Type B pancreatic cell (in vitro differentiated cells): ENCODE results near the gene LHX5. TPM values are rescaled to one million over a fixed set of nuclear protein-coding genes. Genes with fewer than 3 reads are reported as not detected.
"Not testable (repeated sequence)": the region's sequence is repeated elsewhere in the genome, so short reads cannot be mapped to it uniquely, and the experiment has no call there.

Experiments
- DNase-seq: peaks from one replicate; pipeline ENCODE4 v3.0.0; 2021; ENCODE audit warnings: mixed read lengths; ENCODE audit not compliant: unreplicated experiment; ENCODE audit errors: extremely low spot score
- H3K27ac Mint-ChIP-seq: 2 replicates; pipeline ENCODE4 v1.8.0; 2021; ENCODE audit warnings: mild to moderate bottlenecking, mixed read lengths
- H3K27me3 Mint-ChIP-seq: 2 replicates; pipeline ENCODE4 v1.8.0; 2021; ENCODE audit warnings: mixed read lengths
- H3K36me3 Mint-ChIP-seq: 2 replicates; pipeline ENCODE4 v1.8.0; 2021; ENCODE audit warnings: mixed read lengths
- H3K4me1 Mint-ChIP-seq: one replicate; pipeline ENCODE4 v1.8.0; 2021; ENCODE audit warnings: mixed read lengths; ENCODE audit not compliant: unreplicated experiment
- H3K4me3 Mint-ChIP-seq: 2 replicates; pipeline ENCODE4 v1.8.0; 2021; ENCODE audit warnings: mild to moderate bottlenecking, mixed read lengths
- H3K9me3 Mint-ChIP-seq: 2 replicates; pipeline ENCODE4 v1.8.0; 2021; ENCODE audit warnings: mixed read lengths
- CTCF ChIP-seq: fragments of 200-600 bp; sonication (generic); conservative IDR thresholded peaks from 2 replicates; pipeline ENCODE4 v1.5.0; 2021; ENCODE audit warnings: antibody characterized with exemption, mild to moderate bottlenecking
- total RNA-seq: library from RNA; stranded (reverse); gene quantifications from 2 replicates; pipeline ENCODE4 v1.2.1, GENCODE V29; 2021; ENCODE audit warnings: low replicate concordance

LHX5 gene
- total RNA-seq, 1 donor from 2014 or later = 0.12 TPM

DNA sequence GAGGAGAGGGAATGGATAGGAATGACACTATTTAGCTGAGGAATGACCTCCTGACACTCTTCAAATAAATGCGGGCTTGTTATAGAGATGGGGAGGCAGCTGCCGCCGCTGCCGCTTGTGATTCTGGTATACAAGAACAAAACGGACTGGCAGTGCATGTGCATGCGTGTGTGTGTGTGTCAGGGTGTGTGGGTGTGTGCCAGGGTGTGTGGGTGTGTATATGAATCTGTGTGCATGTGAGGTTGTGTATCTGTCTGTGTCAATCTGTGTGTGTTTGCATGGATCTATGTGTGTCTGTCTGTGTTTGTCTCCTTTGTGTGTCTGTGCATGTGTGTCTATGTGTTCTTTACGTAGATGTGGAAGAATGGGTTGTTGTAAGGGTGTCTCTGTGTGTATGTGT is 26.0 kb upstream of the LHX5 start:
- H3K4me3 Mint-ChIP-seq = no peak overlapping the region

DNA sequence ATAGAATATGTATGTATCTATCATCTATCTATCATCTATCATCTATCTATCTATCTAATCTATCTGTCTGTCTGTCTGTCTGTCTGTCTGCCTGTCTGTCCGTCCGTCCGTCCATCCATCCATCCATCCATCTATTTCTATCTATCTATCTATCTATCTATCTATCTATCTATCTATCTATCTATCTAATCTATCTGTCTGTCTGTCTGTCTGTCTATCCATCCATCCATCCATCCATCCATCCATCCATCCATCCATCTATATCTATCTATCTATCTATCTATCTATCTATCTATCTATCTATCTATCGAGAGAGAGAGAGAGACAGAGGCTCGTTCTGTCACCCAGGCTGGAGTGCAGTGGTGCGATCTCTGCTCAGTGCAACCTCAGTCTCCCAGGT is 24.3 kb upstream of the LHX5 start:
- H3K36me3 Mint-ChIP-seq, H3K4me3 Mint-ChIP-seq, H3K4me1 Mint-ChIP-seq, DNase-seq, H3K27ac Mint-ChIP-seq, H3K9me3 Mint-ChIP-seq: not testable (repeated sequence)
- peaks cover 48% of the 10 kb centered on the region for H3K27me3 Mint-ChIP-seq

More for the DNA sequence above, 26.0 kb upstream of the LHX5 start:
- Mint-ChIP-seq H3K27ac (no peak overlapping the region), H3K4me1 (no peaks in the 10 kb centered on the region), H3K27me3 (peaks cover 55% of the 10 kb centered on the region), H3K36me3 (no peaks in the 10 kb centered on the region), H3K9me3 (no peaks in the 10 kb centered on the region)
- DNase-seq = no peak
- TF ChIP-seq CTCF = no peak

GRCh38 chr12:113488322-113488721 is 16.7 kb upstream of the LHX5 start:
- Mint-ChIP-seq H3K36me3 (no peaks in the 10 kb centered on the region), H3K4me3 (no peak overlapping the region), H3K27ac (no peak overlapping the region), H3K27me3 (peaks cover 91% of the 10 kb centered on the region), H3K9me3 (no peaks in the 10 kb centered on the region), H3K4me1 (no peaks in the 10 kb centered on the region)
- no peak for DNase-seq
- no peak for TF ChIP-seq CTCF

- DNase-seq = no peak
- Mint-ChIP-seq H3K27ac (no peak overlapping the region), H3K27me3 (peaks cover 98% of the 10 kb centered on the region), H3K4me3 (no peak overlapping the region), H3K9me3 (no peaks in the 10 kb centered on the region), H3K36me3 (no peaks in the 10 kb centered on the region), H3K4me1 (no peaks in the 10 kb centered on the region)
- TF ChIP-seq CTCF = no peak
Measured at GRCh38 chr12:113486722-113487121, 15.1 kb upstream of the LHX5 start.

- TF ChIP-seq CTCF = no peak
- H3K4me3 Mint-ChIP-seq = no peak overlapping the region
- H3K9me3 Mint-ChIP-seq = no peaks in the 10 kb centered on the region
- H3K36me3 Mint-ChIP-seq = no peaks in the 10 kb centered on the region
- no peak for DNase-seq
- H3K27me3 Mint-ChIP-seq = peaks cover 99% of the 10 kb centered on the region
- no peaks in the 10 kb centered on the region for H3K4me1 Mint-ChIP-seq
- no peak overlapping the region for H3K27ac Mint-ChIP-seq
Measured at GRCh38 chr12:113485330-113485729, 13.7 kb upstream of the LHX5 start.

GRCh38 chr12:113482334-113482733 is 10.7 kb upstream of the LHX5 start:
- Mint-ChIP-seq H3K27me3 (peaks cover 100% of the 10 kb centered on the region), H3K27ac (no peak overlapping the region), H3K9me3 (no peaks in the 10 kb centered on the region), H3K4me1 (no peaks in the 10 kb centered on the region), H3K36me3 (no peaks in the 10 kb centered on the region), H3K4me3 (no peak overlapping the region)
- no peak for DNase-seq
- TF ChIP-seq CTCF = no peak
